ENCODE data around the gene PTPRN2. TPM values are rescaled to one million over a fixed set of nuclear protein-coding genes. Genes with fewer than 3 reads are reported as not detected.

The PTPRN2 gene
- total and polyA plus RNA-seq, 7 donors = 0.47 to 0.82 (median 0.51) TPM

- Histone ChIP-seq H3K4me3 (no peak overlapping the region), H3K27ac (no peak overlapping the region), H3K36me3 (ENCODE audit: insufficient read depth in 1 of 2, low read depth in 1 of 2) (no peaks in the 10 kb centered on the region), H3K9me3 (no peaks in the 10 kb centered on the region), H3K4me1 (no peaks in the 10 kb centered on the region), H3K27me3 (ENCODE audit: insufficient read depth in 3 of 3, low read length in 2 of 3) (peaks cover 0 to 4% (median 0%) of the 10 kb centered on the region in 3 donors)
- 28 to 30% (median 30%) methylated on average over 13 of the region's 13 CpGs for WGBS, 3 donors
- intact Hi-C loops (cut with DNase I) = no loop called here
- ATAC-seq (no peak), DNase-seq (no peak)
- no peak for TF ChIP-seq CTCF (IDR thresholded peaks at IDR 0.05)
These were observed 757.3 kb downstream of the PTPRN2 start for GRCh38 chr7:157830331-157830730.

GRCh38 chr7:157829491-157829890 lies 758.1 kb downstream of the PTPRN2 start:
- DNase-seq (no peak), ATAC-seq (no peak)
- no peak overlapping the region for H3K4me3 ChIP-seq
- TF ChIP-seq CTCF (IDR thresholded peaks at IDR 0.05) = no peak
- intact Hi-C loops (cut with DNase I) = no loop called here
- WGBS, 3 donors = 73 to 78% (median 75%) methylated on average over 15 of the region's 15 CpGs
- H3K9me3 ChIP-seq = no peaks in the 10 kb centered on the region
- no peaks in the 10 kb centered on the region for H3K36me3 ChIP-seq (ENCODE audit: insufficient read depth in 1 of 2, low read depth in 1 of 2)
- H3K27ac ChIP-seq = no peak overlapping the region
- H3K27me3 ChIP-seq (ENCODE audit: insufficient read depth in 3 of 3, low read length in 2 of 3) = peaks cover 0 to 4% (median 0%) of the 10 kb centered on the region in 3 donors
- no peaks in the 10 kb centered on the region for H3K4me1 ChIP-seq

- H3K36me3 ChIP-seq (ENCODE audit: insufficient read depth in 1 of 2, low read depth in 1 of 2) = no peaks in the 10 kb centered on the region
- TF ChIP-seq CTCF (IDR thresholded peaks at IDR 0.05) = no peak
- DNase-seq = no peak
- H3K4me3 ChIP-seq = no peak overlapping the region
- intact Hi-C loops (cut with DNase I) = no loop called here
- no peaks in the 10 kb centered on the region for H3K4me1 ChIP-seq
- peaks cover 0 to 4% (median 0%) of the 10 kb centered on the region in 3 donors for H3K27me3 ChIP-seq (ENCODE audit: insufficient read depth in 3 of 3, low read length in 2 of 3)
- WGBS, 3 donors = 93 to 94% (median 94%) methylated on average over 14 of the region's 14 CpGs
- no peaks in the 10 kb centered on the region for H3K9me3 ChIP-seq
- no peak overlapping the region for H3K27ac ChIP-seq
- no peak for ATAC-seq
These were observed 758.7 kb downstream of the PTPRN2 start for GRCh38 chr7:157828881-157829280.

GRCh38 chr7:157828190-157828589 lies 759.4 kb downstream of the PTPRN2 start:
- Histone ChIP-seq H3K4me1 (no peaks in the 10 kb centered on the region), H3K36me3 (ENCODE audit: insufficient read depth in 1 of 2, low read depth in 1 of 2) (no peaks in the 10 kb centered on the region), H3K27ac (no peak overlapping the region), H3K9me3 (no peaks in the 10 kb centered on the region), H3K27me3 (ENCODE audit: insufficient read depth in 3 of 3, low read length in 2 of 3) (peaks cover 0 to 4% (median 0%) of the 10 kb centered on the region in 3 donors), H3K4me3 (no peak overlapping the region)
- intact Hi-C loops (cut with DNase I) = no loop called here
- TF ChIP-seq CTCF (IDR thresholded peaks at IDR 0.05) = no peak
- DNase-seq (no peak), ATAC-seq (no peak)
- WGBS, 3 donors = 87 to 90% (median 89%) methylated on average over 13 of the region's 13 CpGs

GRCh38 chr7:157827863-157828160 lies 759.8 kb downstream of the PTPRN2 start:
- DNase-seq (no peak), ATAC-seq (no peak)
- H3K4me3 ChIP-seq = no peak overlapping the region
- intact Hi-C loops (cut with DNase I) = no loop called here
- no peak for TF ChIP-seq CTCF (IDR thresholded peaks at IDR 0.05)
- H3K27me3 ChIP-seq (ENCODE audit: insufficient read depth in 3 of 3, low read length in 2 of 3) = peaks cover 0 to 4% (median 0%) of the 10 kb centered on the region in 3 donors
- WGBS, 3 donors = 76 to 87% (median 84%) methylated on average over 10 of the region's 10 CpGs
- H3K36me3 ChIP-seq (ENCODE audit: insufficient read depth in 1 of 2, low read depth in 1 of 2) = no peaks in the 10 kb centered on the region
- no peaks in the 10 kb centered on the region for H3K4me1 ChIP-seq
- H3K27ac ChIP-seq = no peak overlapping the region
- no peaks in the 10 kb centered on the region for H3K9me3 ChIP-seq

All from psoas muscle (tissue), 8 donors.